AG10803 (cell line): ENCODE results near the gene MRC2.

Experiments
- DNase-seq: peaks from one replicate; pipeline ENCODE4 v3.0.0; 2010; ENCODE audit warnings: low read depth
- H3K4me3 ChIP-seq: 2 replicates; pipeline ENCODE4 v1.5.1; 2011; ENCODE audit warnings: mild to moderate bottlenecking, low read length, control low read depth
- TF ChIP-seq, protein P1 (sequence below): conservative IDR thresholded peaks from 2 replicates; pipeline ENCODE4 v1.5.1; 2011; ENCODE audit warnings: mild to moderate bottlenecking, low read length, control low read depth, inconsistent platforms

The MRC2 gene

DNA sequence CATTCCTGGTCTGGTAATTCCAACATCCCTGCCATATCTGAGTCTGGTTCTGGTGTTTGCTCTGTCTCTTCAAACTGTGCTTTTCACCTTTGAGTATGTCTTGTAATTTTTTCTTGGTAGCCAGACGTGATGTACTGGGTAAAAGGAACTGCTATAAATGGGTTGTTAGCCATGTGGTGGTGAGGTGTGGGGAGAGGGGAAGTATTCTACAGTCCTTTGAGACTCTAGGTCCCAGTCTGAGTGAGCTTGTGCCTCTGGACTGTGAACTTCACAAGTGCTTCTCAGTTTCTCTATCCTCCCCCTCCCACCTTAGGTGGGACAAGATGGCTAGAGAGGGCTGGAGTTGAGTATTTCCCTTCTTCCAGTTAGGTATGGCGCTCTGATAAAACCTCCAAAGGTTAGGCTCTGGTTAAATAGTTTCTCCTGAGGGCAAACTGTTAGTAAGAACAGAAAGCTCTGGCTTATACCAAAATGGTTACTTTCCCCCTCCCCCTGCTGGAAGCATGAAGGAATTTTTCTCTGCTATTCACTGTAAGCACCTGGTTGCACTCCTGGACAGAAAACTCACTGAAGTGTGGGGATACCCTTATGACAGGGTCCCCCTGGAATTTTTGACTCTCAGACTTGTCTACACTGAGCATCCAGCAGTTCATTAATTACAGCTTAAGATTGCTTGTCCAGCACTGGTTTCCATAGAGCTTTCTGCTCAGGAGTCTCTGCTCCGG, 92.8 kb downstream of the MRC2 start:
- DNase-seq: no peak
- TF ChIP-seq, protein P1, sequence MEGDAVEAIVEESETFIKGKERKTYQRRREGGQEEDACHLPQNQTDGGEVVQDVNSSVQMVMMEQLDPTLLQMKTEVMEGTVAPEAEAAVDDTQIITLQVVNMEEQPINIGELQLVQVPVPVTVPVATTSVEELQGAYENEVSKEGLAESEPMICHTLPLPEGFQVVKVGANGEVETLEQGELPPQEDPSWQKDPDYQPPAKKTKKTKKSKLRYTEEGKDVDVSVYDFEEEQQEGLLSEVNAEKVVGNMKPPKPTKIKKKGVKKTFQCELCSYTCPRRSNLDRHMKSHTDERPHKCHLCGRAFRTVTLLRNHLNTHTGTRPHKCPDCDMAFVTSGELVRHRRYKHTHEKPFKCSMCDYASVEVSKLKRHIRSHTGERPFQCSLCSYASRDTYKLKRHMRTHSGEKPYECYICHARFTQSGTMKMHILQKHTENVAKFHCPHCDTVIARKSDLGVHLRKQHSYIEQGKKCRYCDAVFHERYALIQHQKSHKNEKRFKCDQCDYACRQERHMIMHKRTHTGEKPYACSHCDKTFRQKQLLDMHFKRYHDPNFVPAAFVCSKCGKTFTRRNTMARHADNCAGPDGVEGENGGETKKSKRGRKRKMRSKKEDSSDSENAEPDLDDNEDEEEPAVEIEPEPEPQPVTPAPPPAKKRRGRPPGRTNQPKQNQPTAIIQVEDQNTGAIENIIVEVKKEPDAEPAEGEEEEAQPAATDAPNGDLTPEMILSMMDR: peak; percentile 33
- no peak overlapping the region for H3K4me3 ChIP-seq

DNA sequence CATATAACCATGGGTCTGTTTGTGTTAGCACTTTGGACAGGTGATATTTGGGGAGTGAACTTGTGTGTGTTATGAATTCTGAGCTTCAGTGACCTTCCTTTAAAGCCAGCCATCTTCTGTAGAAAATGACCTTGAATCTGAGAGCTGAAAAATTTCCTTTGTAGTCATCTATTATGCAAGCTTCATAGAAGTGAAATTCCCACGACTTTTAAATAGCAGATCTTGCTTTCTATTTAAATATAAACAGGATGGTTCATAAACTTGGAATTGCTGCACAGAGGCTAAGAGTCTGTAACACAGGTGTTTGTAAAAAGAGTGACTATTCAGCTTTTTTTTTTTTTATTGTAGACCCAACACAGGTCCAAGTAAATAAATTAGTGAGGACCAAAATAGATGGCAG, 95.2 kb downstream of the MRC2 start:
- DNase-seq: no peak
- H3K4me3 ChIP-seq: no peak overlapping the region

DNA sequence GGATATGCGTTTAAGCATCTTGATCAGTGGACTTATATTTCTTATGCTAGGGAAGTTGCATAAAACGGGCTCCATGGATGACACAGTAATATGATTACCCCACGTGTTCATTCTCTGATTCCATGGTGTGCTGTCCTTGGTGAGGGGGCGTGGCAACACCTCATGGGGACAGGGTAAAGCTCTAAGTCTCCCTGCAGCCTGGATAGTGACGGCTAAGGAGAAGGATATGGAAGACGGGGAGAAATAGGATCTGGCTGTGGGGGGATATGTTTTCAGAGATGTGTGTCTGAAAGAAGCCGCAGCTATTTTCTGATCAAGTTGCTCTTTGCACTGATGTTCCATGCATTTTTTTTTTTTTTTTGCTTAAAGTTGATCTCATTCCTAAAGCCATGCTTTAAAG, 96.4 kb downstream of the MRC2 start:
- DNase-seq: no peak
- TF ChIP-seq, protein P1: no peak
- H3K4me3 ChIP-seq: no peak overlapping the region

More for the DNA sequence above, 95.2 kb downstream of the MRC2 start:
- TF ChIP-seq, protein P1: no peak

DNA sequence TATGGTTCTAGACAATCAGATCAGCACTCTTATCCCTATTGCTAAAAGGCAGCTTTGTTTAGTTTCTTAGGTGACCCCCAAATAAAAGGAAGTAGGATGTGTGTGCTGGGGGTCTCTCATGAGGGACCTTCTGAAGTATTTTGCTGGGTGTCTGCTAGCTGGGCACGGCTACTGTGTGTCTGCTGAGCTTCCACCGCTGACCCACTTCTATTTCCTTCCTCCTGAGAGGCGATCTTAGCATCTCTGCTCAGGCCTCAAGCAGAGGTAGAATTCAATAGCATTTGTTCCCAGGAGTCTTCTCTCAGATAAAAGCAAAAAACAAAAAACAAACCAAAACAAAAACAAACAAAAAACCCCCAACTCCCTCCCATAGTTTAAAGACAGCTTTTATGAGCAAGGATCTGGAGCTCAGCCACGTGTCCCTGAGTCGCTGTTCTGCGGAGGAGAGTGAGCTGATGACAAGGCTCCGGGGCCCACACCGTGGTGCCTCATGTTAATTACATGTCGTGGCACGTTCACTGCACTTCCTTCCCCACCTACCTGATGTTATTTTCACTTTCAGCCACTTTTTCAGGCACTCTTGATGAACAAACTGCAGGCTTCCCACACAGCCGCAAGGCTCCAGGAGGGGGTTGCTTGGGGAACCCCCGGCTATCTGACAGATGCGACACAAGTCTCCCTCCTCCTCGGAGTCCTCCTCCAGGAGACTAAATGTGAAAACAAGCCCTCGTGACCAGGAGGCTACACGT, 97.1 kb downstream of the MRC2 start:
- TF ChIP-seq, protein P1: no peak
- no peak overlapping the region for H3K4me3 ChIP-seq
- no peak for DNase-seq

DNA sequence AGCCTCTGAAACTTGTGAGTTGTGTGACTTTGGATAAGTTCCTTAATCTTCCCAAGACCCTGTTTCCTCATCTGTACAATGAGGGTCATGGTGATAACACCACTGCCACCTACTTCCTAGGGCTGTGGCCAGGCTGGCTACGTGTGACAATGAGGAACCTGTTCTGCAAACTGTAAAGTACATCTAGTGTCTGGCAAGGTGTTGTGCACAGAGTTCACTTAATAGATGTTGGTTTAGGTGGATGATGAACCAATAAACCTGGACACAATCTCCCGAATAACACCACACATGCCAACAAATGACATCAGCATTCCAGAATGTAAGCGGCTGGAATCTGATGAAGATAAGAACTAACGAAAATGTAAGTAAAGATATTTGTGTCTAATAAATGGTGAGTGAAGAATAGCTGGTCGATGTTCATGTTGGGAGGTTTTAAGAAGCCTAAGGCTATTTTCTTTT, 98.3 kb downstream of the MRC2 start:
- H3K4me3 ChIP-seq: no peak overlapping the region

DNA sequence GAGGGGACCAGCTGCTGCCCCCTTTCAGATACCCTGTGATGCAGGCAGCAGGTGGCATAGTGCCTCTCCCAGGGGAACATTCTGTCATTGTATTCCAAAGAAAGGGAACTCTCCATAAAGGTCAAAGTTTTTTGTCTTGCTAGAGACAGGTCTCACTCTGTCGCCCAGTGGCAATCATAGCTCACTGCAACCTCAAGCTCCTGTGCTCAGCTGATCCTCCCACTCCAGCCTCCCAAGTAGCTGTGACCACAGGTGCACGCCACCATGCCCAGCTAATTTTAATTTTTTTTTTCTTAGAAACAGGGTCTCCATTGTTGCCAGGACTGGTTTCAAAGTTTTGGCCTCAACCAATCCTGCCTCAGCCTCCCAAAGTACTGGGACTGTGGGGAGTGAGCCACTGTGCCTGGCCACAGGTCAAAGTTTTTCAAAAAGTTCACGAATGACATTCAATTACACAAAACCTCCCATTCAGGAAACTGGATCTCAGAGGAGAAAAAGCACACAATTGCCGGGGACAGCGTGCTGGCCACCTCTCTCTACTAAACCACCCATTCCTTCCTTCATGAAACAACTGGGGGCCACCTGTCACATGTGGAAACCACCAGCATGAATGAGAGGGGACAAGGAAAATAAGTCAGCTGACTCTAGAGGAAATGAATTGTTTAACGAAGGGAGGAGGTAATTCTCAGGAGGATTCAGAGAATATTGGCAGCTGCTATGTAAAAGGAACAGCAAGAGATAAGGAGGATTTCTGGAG, 100.6 kb downstream of the MRC2 start:
- no peak for DNase-seq
- H3K4me3 ChIP-seq: no peak overlapping the region
- TF ChIP-seq, protein P1: no peak

More for the DNA sequence above, 98.3 kb downstream of the MRC2 start:
- DNase-seq: no peak
- TF ChIP-seq, protein P1: no peak
